SK-N-MC (cell line): ENCODE measurements around the gene DSCAML1.

Experiments used
- FOXP2 ChIP-seq: optimal IDR thresholded peaks from 2 replicates; pipeline ENCODE3; 2011; ENCODE audit warnings: mild to moderate bottlenecking, moderate library complexity; ENCODE audit not compliant: insufficient read depth; ENCODE audit errors: extremely low read length, control extremely low read depth
- POLR2AphosphoS5 ChIP-seq: IDR thresholded peaks from 2 replicates; pipeline ENCODE4 v1.6.1; 2012; ENCODE audit warnings: mild to moderate bottlenecking, low read depth, low read length, borderline replicate concordance

- TF ChIP-seq POLR2AphosphoS5 (no peak), FOXP2 (no peak)
Observed at GRCh38 chr11:117550466-117550865, 246.6 kb downstream of the DSCAML1 start.
